PC-9 (cell line): ENCODE measurements around the gene NCOA5. TPM values are rescaled to one million over a fixed set of nuclear protein-coding genes. Genes with fewer than 3 reads are reported as not detected.
A peak's percentile ranks its signal among the peaks of the same experiment; 100 is the strongest.

Experiments used
- BruUV-seq: library from RNA; stranded (reverse); fragments of 400-500 nt; replicated peaks from 2 replicates; lab custom pipeline; 2021; lab: Mats Ljungman, UMichigan
- CTCF ChIA-PET: fragments of 300-600 bp; sonication (Branson Sonifier 250); formaldehyde crosslinking; loops from one replicate; lab custom pipeline; 2022; ENCODE audit warnings: antibody characterized with exemption; lab: Charles Lee
- POLR2A ChIA-PET: fragments of 300-600 bp; sonication (Branson Sonifier 250); formaldehyde crosslinking; loops from one replicate; lab custom pipeline; 2022; ENCODE audit warnings: antibody characterized with exemption; ENCODE audit not compliant: unreplicated experiment; lab: Charles Lee
- DNase-seq, 2 experiments: peaks; one replicate each; pipeline versions ENCODE4 v3.0.0 to v3.0.0-alpha.2; 2015 to 2022; ENCODE audit warnings: mixed read lengths in 1 of 2
- H2AFZ ChIP-seq: fragments of 200-600 bp; sonication (generic); 2 replicates; pipeline ENCODE4 v1.8.1; 2017; ENCODE audit warnings: antibody characterized with exemption
- H3F3A ChIP-seq: fragments of 200-600 bp; sonication (generic); 2 replicates; pipeline ENCODE4 v1.8.1; 2017; ENCODE audit warnings: antibody characterized with exemption, mild to moderate bottlenecking, low read depth; ENCODE audit not compliant: insufficient read depth
- H3K27ac ChIP-seq: fragments of 200-600 bp; sonication (generic); 2 replicates; pipeline ENCODE4 v1.6.1; 2016; ENCODE audit warnings: mixed run types
- H3K27me3 ChIP-seq: fragments of 200-600 bp; sonication (generic); 2 replicates; pipeline ENCODE4 v1.6.1; 2016; ENCODE audit warnings: low read depth, mixed run types; ENCODE audit not compliant: insufficient read depth
- H3K36me3 ChIP-seq: fragments of 200-600 bp; sonication (generic); 2 replicates; pipeline ENCODE4 v1.6.1; 2016; ENCODE audit warnings: low read depth, mixed run types
- H3K4me1 ChIP-seq: fragments of 200-600 bp; sonication (generic); replicated peaks from 2 replicates; pipeline ENCODE4 v1.6.1; 2016; ENCODE audit warnings: mixed run types; ENCODE audit not compliant: insufficient read depth
- H3K4me2 ChIP-seq: fragments of 200-600 bp; sonication (generic); 2 replicates; pipeline ENCODE4 v1.6.1; 2017; ENCODE audit warnings: mixed run types
- H3K4me3 ChIP-seq: fragments of 200-600 bp; sonication (generic); 2 replicates; pipeline ENCODE4 v1.6.1; 2016; ENCODE audit warnings: mixed run types
- H3K79me2 ChIP-seq: fragments of 200-600 bp; sonication (generic); 2 replicates; pipeline ENCODE4 v1.6.1; 2017; ENCODE audit warnings: low read depth, mixed run types
- H3K9me2 ChIP-seq: fragments of 200-600 bp; sonication (generic); 2 replicates; pipeline ENCODE4 v1.8.1; 2017; ENCODE audit warnings: mild to moderate bottlenecking; ENCODE audit not compliant: insufficient read depth
- H3K9me3 ChIP-seq: fragments of 200-600 bp; sonication (generic); 2 replicates; pipeline ENCODE4 v1.8.1; 2016; ENCODE audit warnings: low read depth; ENCODE audit not compliant: insufficient read depth
- H4K20me1 ChIP-seq: fragments of 200-600 bp; sonication (generic); 2 replicates; pipeline ENCODE4 v1.8.1; 2017; ENCODE audit not compliant: insufficient read depth
- EZH2 ChIP-seq: fragments of 200-600 bp; sonication (generic); IDR thresholded peaks from 2 replicates; pipeline ENCODE4 v1.8.0; 2017; ENCODE audit warnings: antibody characterized with exemption, low read depth
- intact Hi-C: fragments of 100-400 bp; cut with micrococcal nuclease; formaldehyde crosslinking; loops from one replicate; pipeline ENCODE4 v1.10.0; 2022; ENCODE audit not compliant: unreplicated experiment
- total RNA-seq: library from RNA; stranded (reverse); gene quantifications from 2 replicates; pipeline ENCODE4 v1.2.3, GENCODE V29; 2021
- TF ChIP-seq, protein P1 (sequence below): fragments of 200-600 bp; sonication (generic); conservative IDR thresholded peaks from 2 replicates; pipeline ENCODE4 v1.6.1; 2017; ENCODE audit warnings: mixed run types, antibody characterized with exemption, mild to moderate bottlenecking, moderate library complexity

The NCOA5 gene
- total RNA-seq, 1 experiment from 2014 or later: 28.1 TPM

- intact Hi-C loops: loop anchor here (5.0 kb wide), 1 partner anchor 41 kb away; the partner anchor contains the start of gene ZNF335
- DNase-seq: no peak
- no peak overlapping the region for H2AFZ ChIP-seq
- no peak overlapping the region for H3K4me2 ChIP-seq
- ChIA-PET POLR2A (interaction anchor here (0.6 kb wide), 1 partner anchor 9 kb away, joined by 3 read pairs; no protein-coding TSS in a partner anchor), CTCF (interaction anchor here (0.6 to 2.5 kb wide), 6 partner anchors 13 to 478 kb away, joined by 3 to 15 read pairs (median 8); no protein-coding TSS in a partner anchor)
- H3K27ac ChIP-seq: no peak overlapping the region
- TF ChIP-seq EZH2: no peak
- TF ChIP-seq, protein P1, sequence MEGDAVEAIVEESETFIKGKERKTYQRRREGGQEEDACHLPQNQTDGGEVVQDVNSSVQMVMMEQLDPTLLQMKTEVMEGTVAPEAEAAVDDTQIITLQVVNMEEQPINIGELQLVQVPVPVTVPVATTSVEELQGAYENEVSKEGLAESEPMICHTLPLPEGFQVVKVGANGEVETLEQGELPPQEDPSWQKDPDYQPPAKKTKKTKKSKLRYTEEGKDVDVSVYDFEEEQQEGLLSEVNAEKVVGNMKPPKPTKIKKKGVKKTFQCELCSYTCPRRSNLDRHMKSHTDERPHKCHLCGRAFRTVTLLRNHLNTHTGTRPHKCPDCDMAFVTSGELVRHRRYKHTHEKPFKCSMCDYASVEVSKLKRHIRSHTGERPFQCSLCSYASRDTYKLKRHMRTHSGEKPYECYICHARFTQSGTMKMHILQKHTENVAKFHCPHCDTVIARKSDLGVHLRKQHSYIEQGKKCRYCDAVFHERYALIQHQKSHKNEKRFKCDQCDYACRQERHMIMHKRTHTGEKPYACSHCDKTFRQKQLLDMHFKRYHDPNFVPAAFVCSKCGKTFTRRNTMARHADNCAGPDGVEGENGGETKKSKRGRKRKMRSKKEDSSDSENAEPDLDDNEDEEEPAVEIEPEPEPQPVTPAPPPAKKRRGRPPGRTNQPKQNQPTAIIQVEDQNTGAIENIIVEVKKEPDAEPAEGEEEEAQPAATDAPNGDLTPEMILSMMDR: no peak
- H3K9me3 ChIP-seq: no peaks in the 10 kb centered on the region
- H3K36me3 ChIP-seq: no peaks in the 10 kb centered on the region
- no peaks in the 10 kb centered on the region for H3K79me2 ChIP-seq
- H3K27me3 ChIP-seq: no peaks in the 10 kb centered on the region
- no peak overlapping the region for H3K4me3 ChIP-seq
- H3K9me2 ChIP-seq: no peaks in the 10 kb centered on the region
- no TSS peak for BruUV-seq
- peaks cover 12% of the 10 kb centered on the region; the same call in 1 of the 2 replicates for H3F3A ChIP-seq
- peaks cover 3% of the 10 kb centered on the region; the same call in 1 of the 2 replicates for H3K4me1 ChIP-seq
- H4K20me1 ChIP-seq: no peaks in the 10 kb centered on the region
These were observed 76.4 kb downstream of the NCOA5 start for GRCh38 chr20:46013322-46013828.

DNA sequence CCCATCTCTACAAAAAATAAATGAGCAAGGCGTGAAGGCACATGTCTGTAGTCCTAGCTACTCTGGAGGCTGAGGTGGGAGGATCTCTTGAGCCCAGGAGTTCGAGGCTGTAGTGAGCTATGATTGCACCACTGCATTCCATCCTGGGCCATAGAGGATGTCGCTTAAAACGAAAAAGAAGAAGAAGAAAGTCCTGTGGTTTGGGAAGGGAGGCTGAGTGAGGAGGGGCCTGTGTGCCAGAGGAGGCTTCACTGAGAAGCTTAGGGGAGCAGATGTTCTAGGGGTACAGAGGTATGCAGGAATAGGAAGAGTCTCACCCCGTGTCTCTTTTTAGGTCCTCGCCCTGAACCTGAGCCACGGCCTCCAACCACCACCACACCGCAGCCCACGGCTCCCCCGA is 76.8 kb downstream of the NCOA5 start:
- Histone ChIP-seq H3K79me2 (no peaks in the 10 kb centered on the region), H3K4me1 (peaks cover 3% of the 10 kb centered on the region; the same call in 1 of the 2 replicates), H3K27me3 (no peaks in the 10 kb centered on the region), H3K9me2 (no peaks in the 10 kb centered on the region), H3K9me3 (no peaks in the 10 kb centered on the region), H3K36me3 (no peaks in the 10 kb centered on the region), H3K4me2 (no peak overlapping the region), H3K4me3 (no peak overlapping the region), H3F3A (peaks cover 12% of the 10 kb centered on the region; the same call in 1 of the 2 replicates), H4K20me1 (no peaks in the 10 kb centered on the region), H2AFZ (no peak overlapping the region), H3K27ac (no peak overlapping the region)
- BruUV-seq: no TSS peak
- intact Hi-C loops: loop anchor here (5.0 kb wide), 1 partner anchor 41 kb away; the partner anchor contains the start of gene ZNF335
- ChIA-PET POLR2A (interaction anchor here (0.6 kb wide), 1 partner anchor 9 kb away, joined by 3 read pairs; no protein-coding TSS in a partner anchor), CTCF (interaction anchor here (0.9 to 2.5 kb wide), 4 partner anchors 13 to 336 kb away, joined by 3 to 15 read pairs (median 6); no protein-coding TSS in a partner anchor)
- DNase-seq: no peak
- no peak for TF ChIP-seq EZH2
- TF ChIP-seq, protein P1: no peak

GRCh38 chr20:46011631-46012482 is 77.9 kb downstream of the NCOA5 start:
- Histone ChIP-seq H3K4me1 (peaks cover 3% of the 10 kb centered on the region; the same call in 1 of the 2 replicates), H3K36me3 (no peaks in the 10 kb centered on the region), H3K4me2 (no peak overlapping the region), H3K27ac (no peak overlapping the region), H3K4me3 (no peak overlapping the region), H3K27me3 (no peaks in the 10 kb centered on the region), H3K9me3 (no peaks in the 10 kb centered on the region), H4K20me1 (no peaks in the 10 kb centered on the region), H3F3A (peaks cover 8% of the 10 kb centered on the region; the same call in 1 of the 2 replicates), H2AFZ (no peak overlapping the region), H3K9me2 (no peaks in the 10 kb centered on the region), H3K79me2 (no peaks in the 10 kb centered on the region)
- POLR2A ChIA-PET: no interaction called here
- TF ChIP-seq, protein P1: peak; percentile 60
- no peak for TF ChIP-seq EZH2
- DNase-seq: peak in 1 of 2 experiments; percentile 46
- CTCF ChIA-PET: interaction anchor here (1.1 kb wide), 1 partner anchor 25 kb away, joined by 8 read pairs; no protein-coding TSS in a partner anchor
- intact Hi-C loops: loop anchor here (5.0 kb wide), 1 partner anchor 40 kb away; the partner anchor contains the start of gene ZNF335
- no TSS peak for BruUV-seq
